ENCODE data around the gene MPC2.
"Not testable (repeated sequence)": the region's sequence is repeated elsewhere in the genome, so short reads cannot be mapped to it uniquely, and the experiment has no call there.

Gene MPC2

GRCh38 chr1:167876597-167877175 lies 60.2 kb downstream of the MPC2 start:
- intact Hi-C loops (cut with DNase I), result no loop called here
- no peak for DNase-seq

- no peak for DNase-seq
- intact Hi-C loops (cut with DNase I), result no loop called here
Observed at GRCh38 chr1:167871331-167871730, 65.5 kb downstream of the MPC2 start.

GRCh38 chr1:167869157-167870001 lies 67.5 kb downstream of the MPC2 start:
- intact Hi-C loops (cut with DNase I); DNase-seq: not testable (repeated sequence)

- DNase-seq; intact Hi-C loops (cut with DNase I): not testable (repeated sequence)
Observed at GRCh38 chr1:167866739-167867414, 70.0 kb downstream of the MPC2 start.
